ENCODE measurements around the gene ZNF516. TPM values are rescaled to one million over a fixed set of nuclear protein-coding genes. Genes with fewer than 3 reads are reported as not detected.
"Not testable (repeated sequence)": the region's sequence is repeated elsewhere in the genome, so short reads cannot be mapped to it uniquely, and the experiment has no call there.

Gene ZNF516
- total RNA-seq, 1 experiment from 2014 or later: 25.5 TPM

GRCh38 chr18:76537621-76538020 is 42.6 kb upstream of the ZNF516 start:
- H3K9me3 Mint-ChIP-seq (ENCODE audit: unreplicated experiment): no peaks in the 10 kb centered on the region
- CTCF ChIA-PET: interaction anchor here (0.7 kb wide), 1 partner anchor 53 kb away, joined by 4 read pairs; no protein-coding TSS in a partner anchor
- TF ChIP-seq, protein P1, sequence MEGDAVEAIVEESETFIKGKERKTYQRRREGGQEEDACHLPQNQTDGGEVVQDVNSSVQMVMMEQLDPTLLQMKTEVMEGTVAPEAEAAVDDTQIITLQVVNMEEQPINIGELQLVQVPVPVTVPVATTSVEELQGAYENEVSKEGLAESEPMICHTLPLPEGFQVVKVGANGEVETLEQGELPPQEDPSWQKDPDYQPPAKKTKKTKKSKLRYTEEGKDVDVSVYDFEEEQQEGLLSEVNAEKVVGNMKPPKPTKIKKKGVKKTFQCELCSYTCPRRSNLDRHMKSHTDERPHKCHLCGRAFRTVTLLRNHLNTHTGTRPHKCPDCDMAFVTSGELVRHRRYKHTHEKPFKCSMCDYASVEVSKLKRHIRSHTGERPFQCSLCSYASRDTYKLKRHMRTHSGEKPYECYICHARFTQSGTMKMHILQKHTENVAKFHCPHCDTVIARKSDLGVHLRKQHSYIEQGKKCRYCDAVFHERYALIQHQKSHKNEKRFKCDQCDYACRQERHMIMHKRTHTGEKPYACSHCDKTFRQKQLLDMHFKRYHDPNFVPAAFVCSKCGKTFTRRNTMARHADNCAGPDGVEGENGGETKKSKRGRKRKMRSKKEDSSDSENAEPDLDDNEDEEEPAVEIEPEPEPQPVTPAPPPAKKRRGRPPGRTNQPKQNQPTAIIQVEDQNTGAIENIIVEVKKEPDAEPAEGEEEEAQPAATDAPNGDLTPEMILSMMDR (IDR thresholded peaks at IDR 0.05; ENCODE audit: insufficient read depth in 1 of 2, low read depth in 1 of 2, low read length in 1 of 2, severe bottlenecking in 1 of 2, unreplicated experiment in 1 of 2): no peak
- intact Hi-C loops (cut with micrococcal nuclease; ENCODE audit: unreplicated experiment): no loop called here
- no peaks in the 10 kb centered on the region for H3K27me3 ChIP-seq (replicated peaks; ENCODE audit: control insufficient read depth, insufficient read depth, low read length)
- no peaks in the 10 kb centered on the region for H3K4me1 Mint-ChIP-seq (ENCODE audit: low read depth, unreplicated experiment)
- H3K4me1 ChIP-seq: no peaks in the 10 kb centered on the region
- H3K4me3 ChIP-seq (ENCODE audit: low read depth, low read length): no peak overlapping the region
- H3K27me3 Mint-ChIP-seq (ENCODE audit: insufficient read depth, unreplicated experiment): no peaks in the 10 kb centered on the region
- no peaks in the 10 kb centered on the region for H3K9me3 ChIP-seq
- no peak for DNase-seq
- H3K36me3 Mint-ChIP-seq (ENCODE audit: insufficient read depth, unreplicated experiment): no peaks in the 10 kb centered on the region
- H3K36me3 ChIP-seq (ENCODE audit: control insufficient read depth, insufficient read depth, low read length): no peaks in the 10 kb centered on the region
- BruUV-seq (replicated peaks): no TSS peak
- POLR2A ChIA-PET: no interaction called here
- H3K27ac Mint-ChIP-seq (ENCODE audit: unreplicated experiment): no peak overlapping the region
- no peak overlapping the region for H3K4me3 Mint-ChIP-seq (ENCODE audit: unreplicated experiment)

DNA sequence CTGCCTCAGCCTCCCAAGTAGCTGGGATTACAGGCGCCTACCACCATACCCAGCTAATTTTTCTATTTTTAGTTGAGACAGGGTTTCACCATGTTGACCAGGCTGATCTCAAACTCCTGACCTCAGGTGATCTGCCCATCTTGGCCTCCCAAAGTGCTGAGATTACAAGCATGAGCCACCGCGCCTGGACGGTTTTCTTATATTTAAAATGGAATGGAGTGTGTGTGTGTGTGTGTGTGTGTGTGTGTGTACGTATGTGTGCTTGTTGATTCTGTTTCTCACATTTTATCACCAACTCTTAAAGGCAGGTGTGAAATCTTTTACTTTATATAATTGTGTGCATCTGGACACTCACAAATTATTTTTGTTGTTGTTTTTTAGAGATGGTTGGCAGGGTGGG is 41.6 kb upstream of the ZNF516 start:
- DNase-seq; H3K36me3 Mint-ChIP-seq (ENCODE audit: insufficient read depth, unreplicated experiment); H3K27ac Mint-ChIP-seq (ENCODE audit: unreplicated experiment); H3K9me3 ChIP-seq; BruUV-seq (replicated peaks); intact Hi-C loops (cut with micrococcal nuclease; ENCODE audit: unreplicated experiment); H3K36me3 ChIP-seq (ENCODE audit: control insufficient read depth, insufficient read depth, low read length); H3K4me1 ChIP-seq; POLR2A ChIA-PET; H3K4me3 ChIP-seq (ENCODE audit: low read depth, low read length); H3K27me3 ChIP-seq (replicated peaks; ENCODE audit: control insufficient read depth, insufficient read depth, low read length); H3K4me1 Mint-ChIP-seq (ENCODE audit: low read depth, unreplicated experiment); CTCF ChIA-PET; H3K27me3 Mint-ChIP-seq (ENCODE audit: insufficient read depth, unreplicated experiment); H3K9me3 Mint-ChIP-seq (ENCODE audit: unreplicated experiment); H3K4me3 Mint-ChIP-seq (ENCODE audit: unreplicated experiment): not testable (repeated sequence)

DNA sequence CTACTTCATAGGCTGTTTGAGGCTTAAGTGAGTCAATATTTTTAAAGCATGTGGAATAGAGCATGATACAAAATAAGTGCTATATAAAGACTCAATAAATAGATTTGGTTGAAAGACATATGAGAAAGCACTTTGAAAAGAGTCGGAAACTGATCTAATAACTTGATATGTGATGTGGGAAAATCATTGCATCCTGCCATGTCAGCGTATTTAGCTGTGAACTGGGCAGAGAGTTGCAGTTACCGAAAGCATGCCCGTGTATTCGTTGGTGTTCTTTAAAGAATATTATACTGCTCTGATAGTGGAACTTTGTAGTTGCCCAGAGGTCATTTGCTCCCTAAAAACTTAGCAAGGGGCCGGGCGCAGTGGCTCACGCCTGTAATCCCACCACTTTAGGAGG is 37.8 kb upstream of the ZNF516 start:
- Mint-ChIP-seq H3K27me3 (ENCODE audit: insufficient read depth, unreplicated experiment) (no peaks in the 10 kb centered on the region), H3K4me1 (ENCODE audit: low read depth, unreplicated experiment) (no peaks in the 10 kb centered on the region), H3K9me3 (ENCODE audit: unreplicated experiment) (no peaks in the 10 kb centered on the region), H3K4me3 (ENCODE audit: unreplicated experiment) (no peak overlapping the region), H3K27ac (ENCODE audit: unreplicated experiment) (no peak overlapping the region), H3K36me3 (ENCODE audit: insufficient read depth, unreplicated experiment) (no peaks in the 10 kb centered on the region)
- Histone ChIP-seq H3K36me3 (ENCODE audit: control insufficient read depth, insufficient read depth, low read length) (no peaks in the 10 kb centered on the region), H3K4me1 (no peaks in the 10 kb centered on the region), H3K9me3 (no peaks in the 10 kb centered on the region), H3K27me3 (replicated peaks; ENCODE audit: control insufficient read depth, insufficient read depth, low read length) (no peaks in the 10 kb centered on the region), H3K4me3 (ENCODE audit: low read depth, low read length) (no peak overlapping the region)
- no peak for DNase-seq
- no TSS peak for BruUV-seq (replicated peaks)
- ChIA-PET POLR2A (no interaction called here), CTCF (no interaction called here)
- intact Hi-C loops (cut with micrococcal nuclease; ENCODE audit: unreplicated experiment): no loop called here
- TF ChIP-seq, protein P1 (IDR thresholded peaks at IDR 0.05; ENCODE audit: insufficient read depth in 1 of 2, low read depth in 1 of 2, low read length in 1 of 2, severe bottlenecking in 1 of 2, unreplicated experiment in 1 of 2): no peak

GRCh38 chr18:76530846-76531245 is 35.8 kb upstream of the ZNF516 start:
- ChIA-PET POLR2A (no interaction called here), CTCF (no interaction called here)
- no peaks in the 10 kb centered on the region for H3K9me3 ChIP-seq
- Mint-ChIP-seq H3K4me3 (ENCODE audit: unreplicated experiment) (no peak overlapping the region), H3K9me3 (ENCODE audit: unreplicated experiment) (no peaks in the 10 kb centered on the region), H3K4me1 (ENCODE audit: low read depth, unreplicated experiment) (no peaks in the 10 kb centered on the region), H3K36me3 (ENCODE audit: insufficient read depth, unreplicated experiment) (no peaks in the 10 kb centered on the region), H3K27ac (ENCODE audit: unreplicated experiment) (no peak overlapping the region), H3K27me3 (ENCODE audit: insufficient read depth, unreplicated experiment) (no peaks in the 10 kb centered on the region)
- no peaks in the 10 kb centered on the region for H3K4me1 ChIP-seq
- BruUV-seq (replicated peaks): no TSS peak
- H3K36me3 ChIP-seq (ENCODE audit: control insufficient read depth, insufficient read depth, low read length): no peaks in the 10 kb centered on the region
- H3K4me3 ChIP-seq (ENCODE audit: low read depth, low read length): no peak overlapping the region
- intact Hi-C loops (cut with micrococcal nuclease; ENCODE audit: unreplicated experiment): no loop called here
- no peaks in the 10 kb centered on the region for H3K27me3 ChIP-seq (replicated peaks; ENCODE audit: control insufficient read depth, insufficient read depth, low read length)
- TF ChIP-seq, protein P1 (IDR thresholded peaks at IDR 0.05; ENCODE audit: insufficient read depth in 1 of 2, low read depth in 1 of 2, low read length in 1 of 2, severe bottlenecking in 1 of 2, unreplicated experiment in 1 of 2): no peak
- no peak for DNase-seq

Data from Caco-2 (cell line).